SK-N-SH treated with all-trans-retinoic acid at 6 μM for 48 hours (cell line): ENCODE measurements around the gene CAMKMT.

Source experiments
- ARNTL ChIP-seq: fragments of 450-650 bp; formaldehyde crosslinking; IDR thresholded peaks from 2 replicates; pipeline ENCODE4 v1.5.0; 2020; ENCODE audit warnings: low read depth, mild to moderate bottlenecking, moderate library complexity, borderline replicate concordance
- GLIS3 ChIP-seq: fragments of 250-450 bp; sonication (Bioruptor Pico); IDR thresholded peaks from 2 replicates; pipeline ENCODE4 v1.5.0; 2020; ENCODE audit warnings: mild to moderate bottlenecking, moderate library complexity
- ISL1 ChIP-seq: fragments of 250-450 bp; sonication (Bioruptor Pico); IDR thresholded peaks from 2 replicates; pipeline ENCODE4 v2.1.2; 2022; ENCODE audit warnings: mild to moderate bottlenecking, moderate library complexity
- PATZ1 ChIP-seq: fragments of 250-450 bp; sonication (Bioruptor Pico); IDR thresholded peaks from 2 replicates; pipeline ENCODE4 v1.8.0; 2020; ENCODE audit warnings: mild to moderate bottlenecking, moderate library complexity, borderline replicate concordance
- POU6F1 ChIP-seq: fragments of 250-450 bp; sonication (Bioruptor Pico); IDR thresholded peaks from 2 replicates; pipeline ENCODE4 v1.8.0; 2021; ENCODE audit warnings: low read depth, mild to moderate bottlenecking, moderate library complexity, borderline replicate concordance
- PPARA ChIP-seq: fragments of 250-450 bp; sonication (Bioruptor Pico); IDR thresholded peaks from 2 replicates; pipeline ENCODE4 v1.5.0; 2020; ENCODE audit warnings: mild to moderate bottlenecking, borderline replicate concordance
- RARB ChIP-seq: fragments of 250-450 bp; sonication (Bioruptor Pico); IDR thresholded peaks from 2 replicates; pipeline ENCODE4 v1.8.0; 2021; ENCODE audit warnings: mild to moderate bottlenecking, moderate library complexity
- SNAI2 ChIP-seq: fragments of 250-450 bp; sonication (Bioruptor Pico); IDR thresholded peaks from 2 replicates; pipeline ENCODE4 v1.5.0; 2020; ENCODE audit warnings: mild to moderate bottlenecking, moderate library complexity
- TCF4 ChIP-seq: fragments of 250-450 bp; sonication (Bioruptor Pico); IDR thresholded peaks from 2 replicates; pipeline ENCODE4 v1.8.0; 2021; ENCODE audit warnings: mild to moderate bottlenecking, moderate library complexity, borderline replicate concordance
- TOX ChIP-seq: fragments of 250-450 bp; sonication (Bioruptor Pico); IDR thresholded peaks from 2 replicates; pipeline ENCODE4 v1.8.0; 2021; ENCODE audit warnings: mild to moderate bottlenecking, moderate library complexity, borderline replicate concordance
- ZFP3 ChIP-seq: fragments of 250-450 bp; sonication (Bioruptor Pico); IDR thresholded peaks from 2 replicates; pipeline ENCODE4 v1.5.0; 2020; ENCODE audit warnings: mild to moderate bottlenecking, moderate library complexity
- ZNF8 ChIP-seq: fragments of 450-650 bp; formaldehyde crosslinking; IDR thresholded peaks from 2 replicates; pipeline ENCODE4 v1.5.0; 2020; ENCODE audit warnings: mild to moderate bottlenecking, moderate library complexity
- TF ChIP-seq, protein P1 (sequence below): fragments of 250-450 bp; sonication (Bioruptor Pico); IDR thresholded peaks from 2 replicates; pipeline ENCODE4 v1.5.1; 2020; ENCODE audit warnings: low read depth, mild to moderate bottlenecking, moderate library complexity
- TF ChIP-seq, protein P2 (sequence below): fragments of 250-450 bp; sonication (Bioruptor Pico); IDR thresholded peaks from 2 replicates; pipeline ENCODE4 v1.5.0; 2020; ENCODE audit warnings: mild to moderate bottlenecking, moderate library complexity

- TF ChIP-seq TCF4 (CRISPR knock-in tag) (no peak), GLIS3 (no peak), ARNTL (CRISPR knock-in tag) (no peak), TOX (CRISPR knock-in tag) (no peak), PPARA (no peak), RARB (no peak), ISL1 (no peak), PATZ1 (no peak), SNAI2 (CRISPR knock-in tag) (no peak), ZNF8 (CRISPR knock-in tag) (no peak), ZFP3 (no peak), POU6F1 (CRISPR knock-in tag) (no peak)
- TF ChIP-seq, protein P1, sequence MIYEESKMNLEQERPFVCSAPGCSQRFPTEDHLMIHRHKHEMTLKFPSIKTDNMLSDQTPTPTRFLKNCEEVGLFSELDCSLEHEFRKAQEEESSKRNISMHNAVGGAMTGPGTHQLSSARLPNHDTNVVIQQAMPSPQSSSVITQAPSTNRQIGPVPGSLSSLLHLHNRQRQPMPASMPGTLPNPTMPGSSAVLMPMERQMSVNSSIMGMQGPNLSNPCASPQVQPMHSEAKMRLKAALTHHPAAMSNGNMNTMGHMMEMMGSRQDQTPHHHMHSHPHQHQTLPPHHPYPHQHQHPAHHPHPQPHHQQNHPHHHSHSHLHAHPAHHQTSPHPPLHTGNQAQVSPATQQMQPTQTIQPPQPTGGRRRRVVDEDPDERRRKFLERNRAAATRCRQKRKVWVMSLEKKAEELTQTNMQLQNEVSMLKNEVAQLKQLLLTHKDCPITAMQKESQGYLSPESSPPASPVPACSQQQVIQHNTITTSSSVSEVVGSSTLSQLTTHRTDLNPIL (CRISPR knock-in tag): no peak
- TF ChIP-seq, protein P2, sequence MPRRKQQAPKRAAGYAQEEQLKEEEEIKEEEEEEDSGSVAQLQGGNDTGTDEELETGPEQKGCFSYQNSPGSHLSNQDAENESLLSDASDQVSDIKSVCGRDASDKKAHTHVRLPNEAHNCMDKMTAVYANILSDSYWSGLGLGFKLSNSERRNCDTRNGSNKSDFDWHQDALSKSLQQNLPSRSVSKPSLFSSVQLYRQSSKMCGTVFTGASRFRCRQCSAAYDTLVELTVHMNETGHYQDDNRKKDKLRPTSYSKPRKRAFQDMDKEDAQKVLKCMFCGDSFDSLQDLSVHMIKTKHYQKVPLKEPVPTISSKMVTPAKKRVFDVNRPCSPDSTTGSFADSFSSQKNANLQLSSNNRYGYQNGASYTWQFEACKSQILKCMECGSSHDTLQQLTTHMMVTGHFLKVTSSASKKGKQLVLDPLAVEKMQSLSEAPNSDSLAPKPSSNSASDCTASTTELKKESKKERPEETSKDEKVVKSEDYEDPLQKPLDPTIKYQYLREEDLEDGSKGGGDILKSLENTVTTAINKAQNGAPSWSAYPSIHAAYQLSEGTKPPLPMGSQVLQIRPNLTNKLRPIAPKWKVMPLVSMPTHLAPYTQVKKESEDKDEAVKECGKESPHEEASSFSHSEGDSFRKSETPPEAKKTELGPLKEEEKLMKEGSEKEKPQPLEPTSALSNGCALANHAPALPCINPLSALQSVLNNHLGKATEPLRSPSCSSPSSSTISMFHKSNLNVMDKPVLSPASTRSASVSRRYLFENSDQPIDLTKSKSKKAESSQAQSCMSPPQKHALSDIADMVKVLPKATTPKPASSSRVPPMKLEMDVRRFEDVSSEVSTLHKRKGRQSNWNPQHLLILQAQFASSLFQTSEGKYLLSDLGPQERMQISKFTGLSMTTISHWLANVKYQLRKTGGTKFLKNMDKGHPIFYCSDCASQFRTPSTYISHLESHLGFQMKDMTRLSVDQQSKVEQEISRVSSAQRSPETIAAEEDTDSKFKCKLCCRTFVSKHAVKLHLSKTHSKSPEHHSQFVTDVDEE (CRISPR knock-in tag): no peak
These were observed 293.7 kb downstream of the CAMKMT start for GRCh38 chr2:44655401-44655864.
